ENCODE results near the gene GSAP.

Gene GSAP

GRCh38 chr7:77434570-77435275, 18.6 kb upstream of the GSAP start:
- DNase-seq (ENCODE audit: low spot score), result no peak

DNA sequence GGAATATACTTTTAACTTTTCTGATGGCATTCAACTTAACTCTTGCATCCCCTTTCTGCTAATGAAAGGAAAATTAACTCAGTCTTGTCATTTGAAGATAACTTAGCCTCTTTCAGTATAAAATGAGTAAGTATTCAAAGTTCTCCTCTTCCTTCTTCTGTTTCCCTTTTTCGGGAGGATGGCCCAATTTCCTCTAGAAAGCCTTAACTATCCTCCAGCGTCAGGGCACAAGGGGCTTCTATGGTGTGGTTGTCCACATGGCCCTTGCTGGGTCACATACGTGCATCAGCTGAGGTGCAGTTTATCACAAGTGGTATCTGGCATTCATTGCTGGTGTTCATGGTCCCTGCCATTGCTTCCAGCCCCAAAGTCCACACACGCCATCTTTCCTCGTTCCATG, 17.8 kb upstream of the GSAP start:
- no peak for DNase-seq (ENCODE audit: low spot score)

DNA sequence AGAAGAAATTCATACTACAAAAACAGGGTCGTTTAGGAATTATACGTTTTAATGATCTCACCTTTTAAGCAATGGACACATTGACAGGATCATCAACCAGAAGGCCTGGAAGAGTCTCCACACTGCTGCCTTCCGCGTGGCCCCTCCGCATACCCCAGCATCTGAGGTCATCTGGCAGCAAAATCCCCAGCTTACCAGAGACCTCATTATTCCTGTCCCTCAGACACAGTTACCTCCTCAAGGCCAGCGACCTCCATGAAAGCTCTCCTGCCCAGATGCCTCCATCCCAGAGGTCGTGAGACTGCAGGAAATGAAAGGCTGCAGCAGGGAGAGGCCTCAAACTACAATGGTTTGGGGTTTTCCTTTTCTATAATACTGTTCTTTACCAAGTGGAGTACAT, 14.8 kb upstream of the GSAP start:
- no peak for DNase-seq (ENCODE audit: low spot score)

- no peak for DNase-seq (ENCODE audit: low spot score)
Observed at GRCh38 chr7:77428777-77429231, 12.7 kb upstream of the GSAP start.

GRCh38 chr7:77427996-77428603, 12.0 kb upstream of the GSAP start:
- DNase-seq (ENCODE audit: low spot score), result no peak

- DNase-seq (ENCODE audit: low spot score), result no peak
Observed at GRCh38 chr7:77426521-77427051, 10.4 kb upstream of the GSAP start.

GRCh38 chr7:77426052-77426404, 9.9 kb upstream of the GSAP start:
- no peak for DNase-seq (ENCODE audit: low spot score)

DNA sequence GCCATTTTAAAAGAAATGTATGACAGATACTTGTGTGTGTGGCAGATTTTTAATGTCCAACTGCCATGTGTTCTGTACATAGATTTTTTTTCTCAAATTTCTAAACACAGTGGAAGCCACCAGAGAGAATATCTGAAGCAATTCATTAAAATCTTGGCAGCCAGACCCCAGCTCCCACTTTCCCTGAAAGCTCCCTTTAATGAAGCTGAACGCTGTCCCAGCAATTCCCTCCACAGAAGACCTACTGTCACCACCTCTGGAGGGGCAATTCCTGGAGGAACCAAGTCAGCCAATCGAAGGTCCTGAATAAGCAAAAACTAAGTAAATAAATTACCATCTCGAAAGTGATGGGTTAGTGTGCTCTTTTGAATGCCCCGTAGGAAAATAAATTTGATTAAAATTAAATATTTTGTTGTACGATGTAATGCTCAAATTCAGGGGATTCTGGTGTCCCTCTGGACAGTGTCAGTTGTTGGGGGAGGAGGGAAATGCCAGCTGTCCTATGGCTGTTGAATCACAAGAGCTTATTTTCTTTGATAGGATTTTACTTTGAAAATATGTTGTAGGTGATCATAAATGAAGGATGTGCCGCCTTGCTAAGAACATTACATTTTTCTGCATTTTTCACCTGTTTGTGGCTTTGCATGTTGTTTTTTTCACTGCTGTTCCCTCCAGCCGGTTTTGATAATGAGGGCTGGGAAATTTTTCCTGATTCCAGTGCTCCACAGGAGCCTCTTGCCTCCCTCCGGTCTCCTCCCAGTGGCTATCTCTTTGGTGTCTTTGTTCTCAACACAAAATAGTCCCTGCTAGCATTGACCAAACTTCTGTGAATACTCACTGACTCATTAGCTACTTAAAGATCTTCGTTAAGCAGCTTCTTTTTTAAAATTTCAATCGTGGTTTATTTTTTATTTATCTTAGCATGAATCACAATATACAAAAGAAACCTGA, 9.2 kb upstream of the GSAP start:
- DNase-seq (ENCODE audit: low spot score), result no peak

DNA sequence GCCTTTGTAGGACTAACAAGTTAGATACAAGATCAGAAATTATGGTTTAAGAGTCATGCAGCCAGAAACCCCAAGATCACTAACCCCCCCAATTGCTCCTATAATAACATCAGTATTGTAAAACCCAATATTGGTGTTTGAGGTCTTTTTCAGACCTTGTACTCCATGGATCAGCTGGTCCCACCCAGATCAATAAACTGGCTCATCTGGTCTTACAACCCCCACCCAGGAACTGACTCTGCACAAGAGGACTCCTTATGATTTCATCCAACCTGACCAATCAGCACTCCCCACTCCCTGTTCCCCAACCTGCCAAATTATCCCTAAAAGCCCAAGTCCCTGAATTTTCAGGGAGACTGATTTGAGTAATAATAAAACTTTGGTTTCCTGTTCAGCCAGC, 6.4 kb upstream of the GSAP start:
- DNase-seq (ENCODE audit: low spot score), result no peak

- no peak for DNase-seq (ENCODE audit: low spot score)
Observed at GRCh38 chr7:77420986-77421672, 5.0 kb upstream of the GSAP start.

DNA sequence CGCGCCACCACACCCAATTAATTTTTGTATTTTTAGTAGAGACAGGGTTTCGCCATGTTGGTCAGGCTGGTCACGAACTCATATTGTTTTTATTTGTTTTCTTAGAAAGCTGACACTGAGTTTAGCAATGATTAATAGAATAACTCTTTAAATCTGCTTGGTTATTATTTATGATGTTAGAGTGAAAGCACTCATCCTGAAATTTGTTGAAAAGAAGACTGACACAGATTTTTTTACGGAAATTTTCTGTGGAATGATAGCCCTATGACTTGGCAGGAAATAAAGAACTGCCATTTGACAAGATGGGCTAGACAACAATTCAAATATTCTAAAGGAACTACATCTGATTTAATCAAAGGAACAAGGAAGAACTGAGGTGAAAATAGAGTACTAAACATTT, 4.3 kb upstream of the GSAP start:
- DNase-seq (ENCODE audit: low spot score), result no peak

GRCh38 chr7:77419102-77419501, 3.0 kb upstream of the GSAP start:
- DNase-seq (ENCODE audit: low spot score), result no peak

- no peak for DNase-seq (ENCODE audit: low spot score)
Observed at GRCh38 chr7:77417801-77418200, 1.7 kb upstream of the GSAP start.

GRCh38 chr7:77416621-77417371, 647 bp upstream of the GSAP start:
- DNase-seq (ENCODE audit: low spot score), result no peak

GRCh38 chr7:77415476-77415822, 700 bp downstream of the GSAP start:
- no peak for DNase-seq (ENCODE audit: low spot score)

DNA sequence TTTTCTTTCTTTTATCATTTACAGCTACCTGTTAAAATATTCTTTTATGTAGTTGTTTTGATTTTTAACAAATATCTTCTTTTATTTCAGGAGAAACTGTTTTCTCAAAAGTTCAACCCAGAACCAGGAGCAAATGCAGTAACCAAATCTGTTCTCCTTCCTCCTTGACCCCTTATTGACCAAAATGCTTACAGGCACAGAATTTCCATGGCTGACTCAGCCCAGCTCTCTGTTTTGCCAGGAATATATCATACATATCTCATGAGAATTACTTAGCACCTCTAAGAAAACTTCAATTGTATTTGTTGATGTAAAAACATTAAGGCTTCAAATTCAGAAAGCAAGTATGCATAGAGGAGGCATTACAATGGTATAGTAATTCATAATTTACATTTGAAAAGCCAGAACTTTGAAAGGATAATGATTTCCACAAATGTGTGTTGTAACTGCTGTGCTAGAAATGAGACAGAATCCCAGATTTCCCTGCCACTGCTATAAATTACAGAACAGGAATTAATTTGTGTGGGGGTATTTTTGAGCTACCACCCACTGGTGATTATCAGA, 2.2 kb downstream of the GSAP start:
- no peak for DNase-seq (ENCODE audit: low spot score)

DNA sequence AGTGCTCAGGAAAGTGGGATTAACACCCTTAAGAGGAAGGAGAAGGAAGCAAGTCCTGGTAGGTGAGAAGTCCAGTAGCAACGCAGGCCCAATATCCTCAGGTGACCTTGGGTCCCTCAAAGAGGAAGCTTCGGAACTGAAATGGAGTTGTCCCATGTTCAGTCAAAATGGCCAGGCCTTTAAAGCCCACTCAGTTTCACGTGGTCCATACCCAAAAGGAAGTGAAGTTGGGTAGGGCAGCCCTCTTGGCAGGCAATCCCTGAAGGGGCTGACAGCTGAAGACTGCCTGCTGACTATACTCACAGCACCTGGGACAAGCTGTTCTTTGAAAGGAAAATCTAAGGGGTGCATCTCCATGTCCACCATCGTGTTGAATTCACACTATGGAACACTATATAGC, 3.0 kb downstream of the GSAP start:
- no peak for DNase-seq (ENCODE audit: low spot score)

GRCh38 chr7:77409739-77410547, 6.2 kb downstream of the GSAP start:
- no peak for DNase-seq (ENCODE audit: low spot score)

GRCh38 chr7:77409005-77409738, 7.0 kb downstream of the GSAP start:
- DNase-seq (ENCODE audit: low spot score), result no peak

GRCh38 chr7:77407906-77408305, 8.2 kb downstream of the GSAP start:
- DNase-seq (ENCODE audit: low spot score), result no peak
